ENCODE measurements around the gene TGM2.

TGM2 gene

DNA sequence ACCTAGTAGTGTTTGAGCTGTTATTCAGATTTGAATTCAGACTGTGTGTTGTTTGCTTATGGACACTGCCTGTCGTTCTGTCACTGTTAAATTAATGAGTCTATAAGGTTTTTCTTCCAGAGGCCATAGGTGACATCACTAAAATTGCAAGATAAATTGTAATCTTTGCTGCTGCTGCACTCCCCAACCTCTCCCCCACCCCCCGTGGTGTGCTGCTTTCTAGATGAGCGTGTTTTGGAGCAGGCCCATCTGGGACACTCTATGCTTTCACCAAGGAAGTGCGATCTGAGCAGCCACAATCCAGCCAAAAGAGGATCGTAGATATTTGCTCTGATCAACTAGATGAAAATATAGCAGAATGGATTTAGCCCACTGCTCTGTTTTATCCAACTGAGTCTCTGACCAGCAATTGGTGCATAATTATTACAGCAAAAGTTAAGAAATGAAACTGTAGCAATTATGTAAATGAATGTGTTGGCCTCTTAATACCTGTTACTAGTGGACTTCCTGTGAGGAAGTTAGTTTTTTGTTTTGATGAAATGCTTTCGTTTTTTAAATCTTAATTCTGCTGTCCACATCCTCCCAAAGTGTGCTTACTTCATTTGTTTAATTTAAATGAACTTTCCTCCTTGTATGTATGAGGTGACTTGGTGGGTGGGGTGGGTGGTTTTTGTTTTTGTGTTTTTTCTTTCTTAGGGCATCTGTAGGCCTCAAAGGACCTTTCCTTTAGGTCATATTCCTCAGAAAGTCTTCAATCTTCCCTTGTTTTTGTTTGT lies 73.4 kb downstream of the TGM2 start:
- no peak for DNase-seq

DNA sequence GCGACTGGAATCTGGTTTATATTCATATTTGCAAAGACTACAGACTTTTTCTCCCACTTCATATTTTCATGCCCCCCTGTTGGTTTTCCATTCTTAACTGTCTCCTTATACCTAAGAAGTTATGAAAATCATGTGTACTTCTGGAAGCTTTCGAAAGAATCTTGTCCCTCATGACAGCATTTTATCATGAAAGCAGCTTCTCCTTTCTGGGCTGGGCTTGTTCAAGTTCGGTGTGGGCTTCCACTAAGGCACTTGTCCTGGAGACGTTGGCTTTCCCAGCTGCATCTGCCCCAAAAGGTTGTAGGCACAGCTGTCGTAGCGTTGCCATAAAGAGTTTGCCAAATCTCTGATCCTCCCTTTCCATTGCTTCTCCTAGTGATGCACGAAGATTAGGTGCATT lies 75.0 kb downstream of the TGM2 start:
- DNase-seq = no peak

DNA sequence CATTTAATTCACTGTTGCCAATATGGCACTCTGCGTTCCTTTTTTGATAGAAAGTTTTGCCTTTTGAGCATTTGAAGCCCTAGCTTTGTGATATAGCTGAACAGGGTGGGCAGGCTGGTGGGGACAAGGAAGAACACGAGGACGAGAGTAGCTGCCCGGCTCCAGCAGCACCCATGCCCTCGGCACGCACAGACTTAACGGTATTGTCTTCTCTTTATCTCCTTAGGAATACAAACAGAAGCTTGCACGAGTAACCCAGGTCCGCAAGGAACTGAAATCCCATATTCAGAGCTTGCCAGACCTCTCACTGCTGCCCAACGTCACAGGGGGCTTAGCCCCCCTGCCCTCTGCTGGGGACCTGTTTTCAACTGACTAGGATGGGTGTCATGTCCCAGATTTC lies 75.6 kb downstream of the TGM2 start:
- no peak for DNase-seq

DNA sequence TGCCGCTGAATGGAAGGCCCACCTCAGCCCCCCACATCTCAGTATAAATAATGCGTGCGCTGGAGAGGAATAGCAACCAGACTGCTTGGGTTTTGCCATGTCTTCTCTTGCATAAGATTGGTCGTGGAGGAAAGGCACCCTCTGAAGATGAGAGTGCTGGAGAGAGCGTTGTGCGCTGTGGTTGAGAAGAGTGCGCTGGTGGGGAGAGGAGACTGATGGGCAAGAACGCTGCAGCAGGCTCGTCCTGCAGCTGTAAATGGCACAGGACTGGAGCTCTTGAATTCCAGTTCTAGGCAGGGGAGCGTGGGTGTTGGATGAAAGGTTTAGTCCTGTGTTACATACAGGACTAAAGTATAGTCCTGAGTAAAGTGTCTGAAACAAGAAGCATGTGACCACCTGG lies 80.0 kb downstream of the TGM2 start:
- DNase-seq = no peak

DNA sequence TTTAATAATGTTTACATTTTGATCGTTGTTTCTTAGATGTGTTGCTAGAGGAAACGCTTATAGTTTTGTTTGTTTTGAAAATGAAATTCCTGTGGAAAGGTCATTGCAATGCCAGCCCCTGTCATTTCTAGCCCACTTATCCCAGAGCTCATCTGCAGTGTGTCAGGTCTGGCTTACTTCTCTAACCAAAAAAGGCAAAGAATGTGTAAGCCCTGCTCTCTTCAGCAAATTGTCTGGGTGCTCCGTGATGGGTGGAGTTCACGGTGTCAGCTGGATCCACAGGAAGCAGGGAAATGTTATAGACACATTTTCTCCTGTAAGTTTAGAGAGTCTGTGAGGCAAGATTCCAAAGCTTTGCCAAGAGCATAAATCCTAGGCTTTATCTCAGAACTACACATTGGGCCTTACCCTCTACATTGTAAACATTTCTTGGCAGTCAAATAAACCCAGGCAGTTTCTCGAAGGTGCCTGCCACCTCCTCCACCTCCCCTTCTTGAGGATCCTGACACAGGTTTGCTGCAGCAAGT lies 80.6 kb downstream of the TGM2 start:
- DNase-seq = no peak

DNA sequence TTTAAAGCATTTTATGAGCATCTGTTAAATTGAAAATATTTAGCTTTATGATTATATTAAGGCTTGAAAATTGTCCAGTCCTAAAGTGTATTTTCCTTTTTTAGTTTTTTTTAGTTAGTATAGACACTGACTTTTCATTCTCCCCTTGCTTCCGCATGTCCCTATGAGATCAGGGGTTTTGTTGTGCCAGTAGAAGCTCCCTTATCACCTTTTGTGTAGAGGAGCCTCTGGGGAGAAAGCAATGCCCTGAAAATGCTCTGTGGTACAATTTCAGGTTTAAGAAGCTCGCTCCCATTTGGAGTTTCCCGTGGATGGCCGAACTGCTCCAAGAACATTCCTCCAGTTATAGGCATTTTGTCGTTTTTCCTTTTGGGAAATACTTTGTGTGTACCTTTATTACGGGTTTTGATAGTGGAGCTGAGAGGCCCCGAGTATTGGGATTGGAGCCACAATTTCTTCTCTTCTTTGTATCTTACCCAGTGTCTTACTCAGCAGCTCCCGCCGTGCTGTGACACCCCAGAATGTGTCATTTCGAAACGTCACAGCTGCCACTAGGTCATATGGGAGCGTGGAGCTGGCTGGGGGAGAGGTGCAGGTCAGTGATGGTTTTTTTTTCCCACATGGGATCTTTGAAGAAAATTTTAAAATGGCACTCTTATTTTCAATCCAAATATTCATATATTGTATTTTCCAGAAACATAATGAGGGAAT lies 81.6 kb downstream of the TGM2 start:
- no peak for DNase-seq

DNA sequence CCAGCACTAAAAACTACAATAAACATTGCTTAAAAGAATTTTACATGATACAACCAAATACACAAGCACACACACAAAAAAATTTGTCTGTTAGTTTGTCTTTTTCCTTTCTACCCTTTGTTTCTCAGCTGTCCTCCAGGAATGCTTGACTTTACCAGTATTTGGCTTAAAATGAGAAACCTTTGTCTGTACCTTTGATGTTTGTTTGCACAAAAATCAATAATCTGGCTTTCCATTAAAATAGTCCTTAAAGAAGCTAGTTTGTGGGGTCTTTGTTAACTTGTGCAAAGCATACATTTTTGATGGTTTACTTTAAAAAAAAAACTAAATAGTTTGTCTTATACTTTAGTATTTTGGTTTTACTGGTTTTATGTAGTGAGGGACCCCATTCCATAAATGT lies 82.2 kb downstream of the TGM2 start:
- no peak for DNase-seq

DNA sequence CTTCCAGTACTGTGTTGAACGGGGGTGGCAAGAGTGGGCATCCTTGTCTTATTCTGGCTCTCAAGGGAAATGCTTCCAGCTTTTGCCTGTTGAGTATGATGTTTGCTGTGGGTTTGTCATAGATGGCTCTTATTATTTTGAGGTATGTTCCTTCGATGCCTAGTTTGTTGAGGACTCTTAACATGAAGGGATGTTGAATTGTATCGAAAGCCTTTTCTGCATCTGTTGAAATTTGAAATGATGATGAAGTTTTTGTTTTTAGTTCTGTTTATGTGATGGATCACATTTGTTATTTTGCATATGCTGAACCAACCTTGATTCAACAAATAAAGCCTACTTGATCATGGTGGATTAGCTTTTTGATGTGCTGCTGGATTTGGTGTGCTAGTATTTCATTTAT lies 83.5 kb downstream of the TGM2 start:
- DNase-seq = no peak

DNA sequence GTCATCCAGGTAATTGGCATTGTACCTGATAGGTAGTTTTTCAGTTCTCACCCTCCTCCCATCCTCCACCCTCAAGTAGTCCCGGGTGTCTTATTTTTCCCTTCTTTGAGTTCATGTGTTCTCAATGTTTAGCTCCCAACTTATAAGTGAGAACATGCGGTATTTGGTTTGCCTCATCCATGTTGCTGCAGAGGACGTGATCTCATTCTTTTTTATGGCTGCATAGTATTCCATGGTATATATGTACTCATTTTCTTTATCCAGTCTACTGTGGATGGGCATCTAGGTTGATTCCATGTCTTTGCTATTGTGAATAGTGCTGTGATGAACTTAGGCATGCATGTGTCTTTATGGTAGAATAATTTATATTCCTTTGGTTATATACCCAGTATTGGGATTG lies 85.7 kb downstream of the TGM2 start:
- DNase-seq = no peak

DNA sequence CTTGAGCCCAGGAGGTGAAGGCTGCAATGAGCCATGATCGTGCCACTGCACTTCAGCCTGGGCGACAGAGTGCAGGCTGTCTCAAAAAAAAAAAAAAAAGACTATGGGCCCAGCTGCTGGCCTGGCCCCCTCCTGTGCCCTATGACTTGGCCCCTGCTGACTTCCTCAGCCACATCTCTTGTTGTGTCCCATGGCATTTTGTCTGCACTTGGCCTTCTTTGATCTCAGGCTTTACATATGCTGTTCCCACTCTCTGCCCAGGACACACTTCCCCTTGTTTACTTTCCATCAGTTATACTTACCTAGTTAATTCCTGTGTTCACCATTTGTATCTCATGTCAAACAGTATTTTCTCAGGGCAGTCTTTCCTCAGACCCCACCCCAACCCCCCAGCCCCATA lies 87.0 kb downstream of the TGM2 start:
- no peak for DNase-seq
